GM21447 (cell line): ENCODE data around the gene TEAD1.

Experiments used
- ATAC-seq: cut with Tn5 transposase; IDR thresholded peaks from one replicate; pipeline ENCODE4 v1.9.1; 2021; ENCODE audit not compliant: unreplicated experiment

The TEAD1 gene

DNA sequence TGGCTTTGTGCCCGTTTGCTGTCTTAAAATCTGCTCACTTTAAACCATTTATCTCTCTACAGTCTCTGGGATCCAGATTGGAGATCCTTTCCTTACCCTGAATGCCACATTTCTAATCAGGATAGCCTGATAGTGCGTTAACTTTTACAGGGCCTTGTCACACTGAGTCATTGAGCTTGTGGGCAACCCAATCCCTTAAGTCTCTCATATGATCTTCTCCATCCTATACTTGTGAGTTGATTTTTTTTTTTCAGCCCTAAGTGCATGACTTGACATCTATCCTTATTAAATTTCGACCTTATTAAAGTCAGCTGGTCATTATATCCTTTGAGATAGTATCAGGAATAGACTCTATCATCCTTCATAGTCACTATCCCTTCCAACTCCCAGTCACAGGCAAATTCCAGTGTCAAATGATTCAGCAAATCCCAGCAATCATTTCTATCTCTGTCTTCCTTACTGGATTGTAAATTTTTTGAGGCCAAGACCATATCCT lies 57.7 kb downstream of the TEAD1 start:
- no peak for ATAC-seq

DNA sequence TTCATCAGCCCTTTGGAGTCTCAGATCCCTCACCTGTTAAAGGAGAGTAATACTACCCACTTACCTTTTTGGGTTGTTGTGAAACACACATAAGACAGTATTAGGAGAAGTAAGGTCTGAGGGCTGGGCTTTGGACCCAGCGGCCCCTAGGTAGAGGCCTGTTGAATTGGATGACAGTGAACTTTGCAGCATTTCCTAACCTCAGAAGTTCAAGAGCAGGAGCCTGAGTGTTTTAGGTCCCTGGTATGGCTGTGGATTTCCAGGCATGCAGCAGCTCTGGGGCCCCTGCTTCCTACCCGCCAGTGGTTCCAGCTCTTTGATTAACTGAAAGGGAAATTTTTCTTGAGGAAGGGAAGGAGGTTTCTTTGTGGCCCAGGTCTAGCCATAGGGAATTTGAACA lies 58.9 kb downstream of the TEAD1 start:
- ATAC-seq = no peak

DNA sequence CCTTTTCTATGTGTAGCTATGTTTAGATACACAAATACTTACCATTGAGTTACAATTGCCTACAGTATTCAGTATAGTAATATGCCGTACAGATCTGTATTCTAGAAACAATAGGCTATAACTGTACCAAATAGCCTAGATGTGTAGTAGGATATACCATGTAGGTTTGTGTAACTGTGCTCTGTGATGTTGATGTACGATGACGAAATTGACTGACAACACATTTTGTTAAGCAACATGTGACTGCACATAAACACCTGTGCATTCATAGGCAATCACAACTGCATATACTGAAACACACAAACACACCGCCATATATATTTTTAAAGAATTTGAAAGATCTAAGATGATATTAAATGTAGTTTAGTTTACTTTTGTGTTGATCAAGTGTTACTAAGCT lies 60.4 kb downstream of the TEAD1 start:
- no peak for ATAC-seq

DNA sequence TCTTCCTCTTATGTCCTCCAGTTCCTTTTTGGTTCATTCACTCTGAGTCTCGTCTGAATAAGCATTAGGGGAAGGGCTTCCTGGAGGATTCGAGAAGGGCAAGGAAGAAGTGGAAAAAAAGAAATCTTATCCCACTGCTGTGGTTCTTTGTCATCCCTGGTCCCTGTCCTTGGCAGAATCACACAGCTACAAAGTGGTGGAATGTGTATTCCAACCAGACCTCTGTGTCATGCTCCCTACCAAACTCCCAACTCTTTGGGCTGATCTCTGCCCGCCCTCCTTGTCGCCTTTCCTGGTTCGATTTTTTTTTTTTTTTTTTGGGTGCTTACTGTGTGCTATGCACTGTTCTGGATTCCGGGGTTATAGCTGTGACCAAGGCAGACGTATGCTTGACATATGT lies 61.0 kb downstream of the TEAD1 start:
- ATAC-seq = no peak

DNA sequence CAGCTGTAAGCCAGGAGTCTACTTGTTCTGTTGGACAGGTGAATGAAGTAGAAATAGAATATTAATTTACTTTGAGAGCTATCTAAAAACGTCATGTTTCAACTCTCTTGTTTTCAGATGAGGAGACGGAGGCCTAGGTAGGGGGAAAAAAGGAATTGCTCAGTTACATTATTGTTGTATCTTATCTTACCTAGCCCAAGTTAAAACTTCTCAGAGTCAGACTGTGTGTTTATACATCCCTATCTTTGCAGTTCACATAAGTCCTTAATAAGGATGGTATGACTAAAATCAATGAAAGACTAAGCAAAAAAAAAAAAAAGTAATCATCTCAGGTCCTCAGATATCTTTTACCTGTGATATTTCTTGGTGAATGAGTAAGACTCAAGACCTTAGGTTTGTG lies 62.8 kb downstream of the TEAD1 start:
- ATAC-seq = no peak

DNA sequence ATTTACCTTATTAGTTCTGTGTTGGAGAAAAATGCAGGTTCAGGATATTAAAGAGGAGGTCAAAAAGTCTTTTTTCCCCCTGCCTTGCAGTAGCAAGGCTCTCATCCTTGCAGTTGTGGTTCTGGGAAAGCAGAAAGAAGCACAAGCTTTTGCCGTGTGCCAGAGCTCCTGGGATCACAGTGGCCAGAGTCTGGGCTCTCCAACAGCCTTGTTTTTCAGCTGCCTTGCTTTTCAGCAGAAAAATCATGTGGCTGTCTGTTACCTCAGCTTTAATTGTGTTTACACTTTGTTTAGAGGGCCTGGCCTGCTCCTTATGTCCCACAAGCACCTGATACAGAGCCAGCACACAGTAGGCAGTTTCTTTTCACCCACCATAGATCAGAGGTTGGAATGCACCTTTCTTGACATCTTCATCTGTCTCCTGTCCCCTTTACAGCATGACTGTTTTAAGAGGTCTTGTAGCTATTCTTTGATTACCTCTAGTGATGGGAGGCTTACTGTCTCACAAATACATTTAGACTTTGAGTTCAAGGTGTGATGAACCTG lies 67.5 kb downstream of the TEAD1 start:
- ATAC-seq = no peak

DNA sequence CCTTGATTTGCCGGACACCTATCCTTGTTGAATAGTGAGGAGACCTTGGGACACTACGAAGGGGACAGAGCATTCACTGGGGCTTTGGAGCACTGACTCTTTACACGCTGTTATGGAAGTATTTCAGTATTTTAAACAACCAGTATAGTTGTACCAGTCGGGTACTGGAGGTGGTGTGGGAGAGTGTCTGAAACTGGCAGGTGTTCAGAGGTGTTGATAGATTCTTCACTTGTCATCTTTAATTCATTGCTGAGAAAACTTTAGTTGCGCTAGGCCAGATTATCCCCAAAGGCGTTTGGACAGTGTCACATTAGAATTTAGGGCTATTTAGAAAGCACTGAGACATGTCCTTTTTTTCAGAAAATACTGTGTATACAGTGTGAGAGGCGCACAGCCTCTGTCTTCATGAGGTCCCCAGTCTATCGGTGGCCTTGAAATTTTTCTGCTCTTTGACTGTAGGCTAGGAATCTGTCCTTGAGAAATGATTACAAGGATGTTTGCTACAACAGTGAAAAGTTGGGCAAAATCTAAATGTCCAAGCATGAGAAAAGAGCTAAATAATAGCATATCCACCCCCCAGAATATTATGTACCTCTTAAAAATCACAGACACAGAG lies 69.7 kb downstream of the TEAD1 start:
- ATAC-seq = no peak

DNA sequence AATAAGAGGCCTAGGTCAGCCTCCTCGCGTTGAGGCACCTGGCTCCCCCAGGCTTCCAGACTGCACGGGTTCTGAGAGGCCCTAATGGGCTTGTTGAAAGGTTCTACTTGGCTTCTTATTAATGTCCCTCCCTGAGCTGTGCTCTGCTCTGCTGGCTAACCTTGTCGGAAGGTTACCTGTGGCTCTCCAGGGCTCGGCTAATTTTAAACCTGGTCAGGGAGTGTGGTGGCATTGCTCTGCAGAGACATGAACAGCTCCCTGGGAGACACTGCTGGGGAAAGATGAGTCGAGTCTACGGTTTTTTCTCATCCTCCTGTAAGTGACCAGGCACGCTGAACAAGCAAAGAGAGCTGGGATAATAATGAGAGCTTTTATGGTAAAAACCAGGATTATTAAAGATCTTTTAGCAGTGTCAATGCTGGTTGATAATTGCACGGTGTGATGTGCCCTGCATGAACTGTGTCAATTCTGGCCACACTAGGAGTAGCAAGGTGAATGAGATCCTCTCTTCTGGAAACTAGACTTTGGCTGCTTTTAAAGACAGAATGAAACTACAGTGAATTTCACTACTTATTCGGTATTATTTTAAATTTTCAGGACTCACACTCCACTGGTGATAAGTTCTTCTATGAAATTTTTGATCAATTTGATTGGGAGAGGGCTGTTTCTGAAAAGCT lies 70.7 kb downstream of the TEAD1 start:
- ATAC-seq = no peak

DNA sequence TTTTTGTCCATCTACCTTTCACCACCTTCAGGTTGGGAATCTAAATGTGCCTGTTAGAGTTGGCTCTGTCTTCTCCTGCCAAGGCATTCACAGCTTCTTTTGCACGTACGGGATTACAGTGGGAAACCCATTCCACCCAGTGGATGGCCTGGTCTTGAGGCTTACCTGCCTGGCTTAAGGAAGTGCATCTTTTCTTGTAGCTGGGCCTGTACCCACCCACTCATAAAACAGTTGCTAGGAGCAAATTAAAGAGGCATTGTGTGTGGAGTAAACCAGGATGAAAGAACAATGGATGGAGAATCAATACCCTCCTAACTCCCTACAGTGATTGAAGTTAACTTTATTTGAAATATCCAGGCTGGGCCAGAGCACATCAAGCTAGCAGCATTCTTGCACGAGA lies 71.6 kb downstream of the TEAD1 start:
- no peak for ATAC-seq

DNA sequence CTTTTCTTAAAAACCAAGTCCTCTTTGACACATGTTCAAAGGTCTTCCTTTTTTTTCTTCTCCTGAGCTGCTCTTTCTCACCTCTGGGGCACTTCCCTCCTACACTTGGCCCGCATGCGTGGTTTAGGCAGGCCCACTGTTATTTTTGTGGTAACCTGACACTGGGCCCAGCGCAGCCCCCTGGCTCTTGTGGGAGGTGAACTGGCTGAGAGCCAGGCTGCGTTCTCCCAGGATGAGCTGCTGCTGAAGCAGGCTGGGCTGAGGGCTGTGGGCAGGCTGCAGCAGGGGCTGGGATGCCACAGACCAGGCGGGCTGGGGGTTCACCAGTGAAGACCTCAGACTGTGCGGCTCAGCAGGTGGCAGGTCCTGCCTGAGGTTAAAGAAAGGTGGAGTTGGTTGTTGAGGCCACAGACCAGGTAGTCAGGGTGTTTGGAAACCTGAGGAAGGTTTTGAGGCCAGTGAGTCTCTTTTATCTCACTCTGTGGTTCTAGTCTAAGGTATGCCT lies 72.4 kb downstream of the TEAD1 start:
- no peak for ATAC-seq

DNA sequence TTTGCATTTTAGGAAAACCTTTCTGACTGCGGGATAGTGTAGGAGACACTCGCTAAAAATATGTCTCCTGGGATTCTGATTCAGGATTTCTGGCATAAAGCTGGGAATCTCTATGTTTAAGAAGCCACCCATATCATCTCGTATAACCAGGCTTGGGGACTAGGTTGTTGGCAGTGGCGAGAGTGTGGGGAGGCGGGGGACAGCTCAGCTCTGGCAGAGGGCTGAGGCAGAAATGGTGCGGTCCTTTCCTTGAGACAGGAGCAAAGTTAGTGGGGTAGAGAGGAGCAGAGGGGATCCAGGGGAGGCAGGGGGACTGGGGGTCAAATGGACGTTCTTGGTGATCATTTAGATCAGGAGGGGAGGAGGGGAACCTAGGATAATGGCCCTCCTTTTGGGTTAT lies 74.3 kb downstream of the TEAD1 start:
- ATAC-seq = no peak

DNA sequence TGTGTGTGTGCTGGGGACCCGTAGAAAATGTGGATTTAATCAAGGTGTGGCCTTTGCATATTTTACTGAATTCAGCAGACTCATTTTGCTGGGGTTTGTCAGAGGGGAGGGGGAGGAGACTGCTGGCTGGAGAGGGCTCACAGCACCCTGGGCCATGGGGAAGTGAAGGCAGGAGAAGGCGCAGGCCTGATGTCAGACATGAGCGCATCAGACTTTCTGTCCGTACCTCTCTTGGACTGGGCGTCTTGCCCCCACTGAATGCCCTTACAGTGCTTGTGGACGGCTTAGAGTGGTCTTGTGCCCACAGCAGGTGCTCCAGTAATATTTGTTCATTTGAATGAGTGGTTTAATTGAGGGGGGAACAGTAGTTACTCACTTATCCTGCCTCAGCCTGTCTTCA lies 75.2 kb downstream of the TEAD1 start:
- ATAC-seq = no peak

DNA sequence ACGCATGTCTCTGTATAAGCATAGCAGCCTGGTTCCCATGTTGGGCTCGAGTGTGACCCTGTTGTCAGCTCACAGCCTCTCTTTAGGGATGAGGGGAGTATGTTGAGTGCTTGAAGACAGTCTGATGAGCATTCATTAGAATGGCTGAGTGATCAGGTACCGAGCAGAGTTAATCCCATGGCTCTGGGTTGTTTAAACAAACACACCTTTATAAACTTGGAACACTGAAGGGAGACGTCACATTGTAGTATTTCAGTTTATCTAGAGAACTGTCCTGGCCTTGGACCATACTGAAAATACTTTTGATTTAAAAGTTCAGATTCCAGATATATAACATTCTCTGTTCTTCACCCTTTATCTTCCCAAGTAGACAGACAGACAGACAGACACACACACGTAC lies 76.0 kb downstream of the TEAD1 start:
- no peak for ATAC-seq

DNA sequence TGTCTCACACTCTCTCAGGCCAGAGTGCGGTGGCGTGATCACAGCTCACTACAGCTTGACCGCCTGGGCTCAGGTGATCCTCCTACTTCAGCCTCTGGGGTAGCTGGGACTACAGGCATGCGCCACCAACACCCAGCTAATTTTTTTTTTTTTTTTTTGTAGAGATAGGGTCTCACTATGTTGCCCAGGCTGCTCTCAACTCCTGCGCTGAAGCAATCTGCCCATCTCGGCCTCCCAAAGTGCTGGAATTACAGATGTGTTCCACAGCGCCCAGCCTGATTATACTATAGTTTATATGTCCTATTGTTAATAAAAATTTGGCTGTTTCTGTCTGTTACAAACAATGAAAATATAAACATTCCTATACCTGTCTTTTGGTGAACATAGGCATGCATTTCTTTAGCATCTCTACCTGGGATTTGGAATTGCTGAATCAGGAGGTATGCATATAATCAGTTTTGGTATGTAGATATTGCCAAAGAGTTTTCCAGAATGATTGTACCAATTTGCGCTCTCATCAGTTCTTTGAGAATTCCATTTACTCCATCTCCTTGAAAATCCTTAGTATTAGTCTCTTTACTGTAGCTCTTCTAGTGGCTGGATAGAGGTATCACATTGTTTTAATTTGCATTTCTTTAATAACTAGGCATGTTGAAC lies 78.8 kb downstream of the TEAD1 start:
- ATAC-seq = no peak

DNA sequence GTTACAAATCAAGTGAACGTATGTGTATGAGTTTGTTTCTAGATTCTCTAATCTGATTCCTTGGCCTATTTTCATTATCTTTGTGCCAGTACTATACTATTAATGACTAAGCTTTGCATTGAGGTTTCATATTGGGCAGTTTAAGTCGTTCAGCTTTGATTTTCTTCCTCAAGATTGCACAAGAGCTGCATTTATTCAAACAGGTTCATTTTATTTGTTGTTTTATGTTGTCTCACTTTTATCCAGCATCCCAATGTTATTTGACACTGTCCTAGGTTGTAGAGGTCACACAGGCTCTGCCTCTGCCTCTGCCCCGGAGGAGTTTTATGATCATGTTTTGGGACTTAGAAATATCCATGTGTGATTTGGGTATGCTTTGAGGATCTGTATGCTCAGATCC lies 79.8 kb downstream of the TEAD1 start:
- ATAC-seq = no peak

DNA sequence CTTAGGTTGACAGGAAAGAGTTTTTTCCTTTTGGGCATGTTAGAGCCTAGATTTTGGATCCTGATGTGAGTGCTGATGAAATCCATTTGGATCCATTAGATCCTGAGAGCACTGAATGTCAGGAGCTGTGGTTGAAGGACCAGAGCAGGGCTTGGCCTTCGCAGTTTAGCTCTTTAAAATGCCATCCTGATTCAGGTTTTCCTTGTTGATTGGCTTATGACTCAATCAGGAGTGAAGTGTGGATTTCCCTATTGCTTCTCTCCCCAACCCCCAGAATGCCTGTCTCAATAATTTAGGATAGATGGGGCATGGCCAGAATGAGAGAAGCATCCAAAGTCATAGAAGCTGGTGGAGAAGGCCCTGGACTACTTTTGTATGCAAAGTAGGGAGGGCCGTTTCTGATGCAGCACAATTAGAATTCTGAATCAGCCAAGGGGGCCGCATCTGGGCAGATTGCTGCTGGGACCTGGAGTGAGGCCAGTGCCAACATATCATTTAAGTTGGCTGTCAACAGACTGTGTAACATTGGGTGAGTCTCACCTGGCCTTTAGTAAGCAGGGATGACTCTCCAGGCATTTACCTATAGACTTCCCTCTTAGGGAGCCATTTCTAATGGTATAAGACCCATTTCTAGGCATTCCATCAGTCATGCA lies 80.5 kb downstream of the TEAD1 start:
- no peak for ATAC-seq

DNA sequence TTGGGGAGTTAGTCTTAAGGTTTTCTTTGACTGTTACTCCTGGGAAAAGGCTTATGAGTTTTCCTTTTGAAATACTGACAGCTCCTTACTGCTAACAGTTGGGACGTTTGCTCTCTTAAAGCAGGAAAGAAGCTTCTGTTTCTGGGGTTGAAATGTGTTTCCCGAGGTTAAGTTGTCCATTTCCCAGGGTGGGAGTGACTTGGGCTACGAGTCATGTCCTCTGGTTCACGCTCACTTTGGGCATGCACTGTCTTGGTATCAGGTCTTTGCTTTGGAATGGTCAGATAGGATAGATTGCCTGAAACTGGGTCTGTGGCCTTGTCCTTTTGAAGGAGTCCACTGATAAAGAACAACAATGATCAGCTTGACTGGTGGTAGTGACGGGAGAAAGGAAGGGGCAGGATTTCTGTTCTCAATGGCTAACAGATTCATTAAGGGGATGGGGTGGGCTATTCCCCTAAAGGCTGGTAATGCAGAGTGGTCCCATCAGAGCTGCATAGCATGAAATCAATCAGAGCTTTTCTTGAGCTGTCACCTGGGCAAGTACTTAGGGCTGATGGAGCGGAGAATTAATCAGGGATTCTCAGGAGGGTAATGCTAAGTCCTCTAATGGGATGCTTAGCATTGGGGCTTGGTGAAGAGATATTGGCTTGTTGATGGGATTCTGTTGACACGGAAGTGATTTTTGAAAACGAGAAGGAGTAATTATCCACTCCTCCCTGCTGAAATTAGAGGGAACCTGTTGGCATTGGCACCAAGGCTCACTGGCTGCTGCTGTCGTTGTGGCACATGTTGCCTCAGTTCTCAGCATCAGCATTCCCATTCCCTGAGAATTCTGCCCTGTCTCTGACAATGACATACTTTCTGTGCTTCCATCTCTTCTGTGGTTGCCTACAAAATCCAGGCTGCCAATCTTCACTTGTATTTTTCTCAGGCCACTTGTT lies 81.6 kb downstream of the TEAD1 start:
- no peak for ATAC-seq

DNA sequence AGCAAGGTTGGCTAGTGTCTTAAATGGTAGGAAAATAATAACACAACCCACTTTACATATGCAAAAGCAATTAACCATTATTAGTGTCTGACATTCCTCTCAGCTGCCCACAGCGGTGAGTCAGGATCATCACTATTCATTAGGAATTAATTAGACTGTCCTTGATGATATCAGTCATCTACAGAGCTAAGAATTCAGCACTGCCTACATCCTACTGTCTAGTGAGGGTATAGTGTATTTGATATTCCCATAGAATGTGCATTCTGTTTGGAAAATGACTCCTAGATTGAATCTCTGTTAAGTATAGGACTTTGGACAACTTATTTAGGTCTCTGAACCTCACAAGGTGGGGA lies 82.2 kb downstream of the TEAD1 start:
- ATAC-seq = no peak

DNA sequence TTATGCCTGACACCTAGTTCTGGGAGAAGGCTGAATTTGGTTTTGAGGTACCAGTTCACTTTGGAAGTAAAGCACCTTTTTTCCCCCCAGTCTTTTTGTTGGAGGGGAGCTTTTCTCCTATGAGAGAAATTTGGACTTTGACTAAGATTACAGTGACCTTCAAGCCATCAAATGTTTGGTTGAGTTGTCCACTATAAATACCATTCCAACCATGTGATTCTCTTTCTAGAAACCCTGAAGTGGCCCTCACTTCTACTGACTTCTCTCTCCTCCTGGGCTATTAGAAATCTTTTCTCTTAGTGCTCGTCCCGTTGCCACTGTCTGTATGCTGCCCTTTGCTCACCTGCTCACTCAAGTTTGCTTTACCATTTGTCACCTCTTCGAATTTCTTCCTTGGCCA lies 82.6 kb downstream of the TEAD1 start:
- ATAC-seq = no peak

DNA sequence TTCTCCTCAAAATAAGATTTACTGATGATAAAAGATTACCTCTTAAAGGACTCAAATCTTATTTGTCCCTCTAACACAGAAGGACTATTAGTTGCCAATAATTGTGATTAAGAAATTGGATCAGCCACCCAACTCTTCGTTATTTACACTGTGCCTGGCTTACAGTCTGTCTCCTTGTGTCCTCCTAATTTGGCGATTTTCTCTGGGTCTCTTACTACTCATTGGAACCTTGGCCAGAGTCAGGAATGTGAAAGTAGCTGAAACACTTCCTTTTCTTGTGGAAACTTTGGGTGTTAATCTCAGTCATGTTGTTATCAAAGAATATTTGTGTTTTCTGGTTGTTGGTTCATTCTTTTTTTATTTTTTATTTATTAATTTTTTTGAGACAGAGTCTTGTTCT lies 83.2 kb downstream of the TEAD1 start:
- no peak for ATAC-seq
